Measurements from ENCODE around the gene TPPP2.

The TPPP2 gene

GRCh38 chr14:21024585-21025370 is 5.2 kb upstream of the TPPP2 start, which contains the start of gene NDRG2 (continued):
- TF ChIP-seq ZNF707 (tag by site-specific recombination; IDR thresholded peaks at IDR 0.05) (no peak), ZNF132 (tag by site-specific recombination; IDR thresholded peaks at IDR 0.05; ENCODE audit: borderline replicate concordance) (no peak), ZNF830 (tag by site-specific recombination; IDR thresholded peaks at IDR 0.05; ENCODE audit: low read depth) (no peak), CTCF (tag by site-specific recombination; IDR thresholded peaks at IDR 0.05) (0 out of 2 replicates have a peak, but pooled peaks have one; percentile 9), SETDB1 (IDR thresholded peaks at IDR 0.05; ENCODE audit: insufficient read length, low read length) (no peak), ZNF580 (tag by site-specific recombination; IDR thresholded peaks at IDR 0.05) (no peak), GLIS1 (tag by site-specific recombination; IDR thresholded peaks at IDR 0.05) (peak; percentile 37; the same call in 1 of the 2 replicates), ZNF18 (tag by site-specific recombination; IDR thresholded peaks at IDR 0.05) (no peak), PBX3 (CRISPR knock-in tag; IDR thresholded peaks at IDR 0.05) (no peak), WT1 (tag by site-specific recombination; IDR thresholded peaks at IDR 0.05) (no peak), ZNF510 (tag by site-specific recombination; IDR thresholded peaks at IDR 0.05; ENCODE audit: insufficient replicate concordance) (no peak), ZFP37 (tag by site-specific recombination; IDR thresholded peaks at IDR 0.05) (no peak), ZSCAN18 (tag by site-specific recombination; IDR thresholded peaks at IDR 0.05) (no peak), ZNF391 (tag by site-specific recombination; IDR thresholded peaks at IDR 0.05; ENCODE audit: borderline replicate concordance, low read depth) (no peak), ZNF843 (tag by site-specific recombination; IDR thresholded peaks at IDR 0.05) (no peak), ZNF621 (tag by site-specific recombination; IDR thresholded peaks at IDR 0.05) (no peak), PRDM10 (tag by site-specific recombination; IDR thresholded peaks at IDR 0.05) (peak; percentile 40), ZNF692 (tag by site-specific recombination; IDR thresholded peaks at IDR 0.05) (peak; percentile 70; the same call in 1 of the 2 replicates), KLF16 (tag by site-specific recombination; IDR thresholded peaks at IDR 0.05) (peak; percentile 64; the same call in 1 of the 2 replicates), SP2 (tag by site-specific recombination; IDR thresholded peaks at IDR 0.05) (peak; percentile 48), PRDM1 (tag by site-specific recombination; IDR thresholded peaks at IDR 0.05) (no peak), ZNF311 (tag by site-specific recombination; IDR thresholded peaks at IDR 0.05; ENCODE audit: borderline replicate concordance) (no peak), ZIC2 (tag by site-specific recombination; IDR thresholded peaks at IDR 0.05) (no peak), ZBTB48 (tag by site-specific recombination; IDR thresholded peaks at IDR 0.05) (peak; percentile 74), ZNF664 (tag by site-specific recombination; IDR thresholded peaks at IDR 0.05) (no peak), ZBTB20 (tag by site-specific recombination; IDR thresholded peaks at IDR 0.05) (peak; percentile 66), YY1 (tag by site-specific recombination; IDR thresholded peaks at IDR 0.05) (no peak), ZFP69B (tag by site-specific recombination; IDR thresholded peaks at IDR 0.05) (0 out of 2 replicates have a peak, but pooled peaks have one; percentile 41), ZNF629 (tag by site-specific recombination; IDR thresholded peaks at IDR 0.05) (peak; percentile 41; the same call in 1 of the 2 replicates)
